AG04449 (cell line): ENCODE results near the gene MAD1L1.

Experiments
- CTCF ChIA-PET: fragments of 350-600 bp; formaldehyde crosslinking; extraction: SDS; loops from one replicate; lab custom pipeline; 2021; ENCODE audit warnings: antibody characterized with exemption; lab: Yijun Ruan, JAX
- POLR2A ChIA-PET: fragments of 400-600, 350-600 bp; formaldehyde crosslinking; extraction: SDS; loops from one replicate; lab custom pipeline; 2020; ENCODE audit warnings: antibody characterized with exemption, inconsistent platforms; lab: Yijun Ruan, JAX
- DNase-seq: peaks from one replicate; pipeline ENCODE4 v3.0.0-alpha.2; 2010; ENCODE audit warnings: low read depth, low spot score
- H3K4me3 ChIP-seq: 2 replicates; pipeline ENCODE4 v1.5.1; 2011; ENCODE audit warnings: low read depth, mild to moderate bottlenecking, control low read depth, low read length
- CTCF ChIP-seq: IDR thresholded peaks from one replicate; pipeline ENCODE4 v1.5.1; 2011; ENCODE audit warnings: mild to moderate bottlenecking, moderate library complexity, low read length, control low read depth, inconsistent platforms; ENCODE audit not compliant: insufficient read depth; ENCODE audit errors: missing control alignments

MAD1L1 gene

GRCh38 chr7:1936006-1936310 lies 296.8 kb downstream of the MAD1L1 start:
- ChIA-PET CTCF (no interaction called here), POLR2A (no interaction called here)
- no peak overlapping the region for H3K4me3 ChIP-seq
- DNase-seq = no peak
- TF ChIP-seq CTCF = no peak

DNA sequence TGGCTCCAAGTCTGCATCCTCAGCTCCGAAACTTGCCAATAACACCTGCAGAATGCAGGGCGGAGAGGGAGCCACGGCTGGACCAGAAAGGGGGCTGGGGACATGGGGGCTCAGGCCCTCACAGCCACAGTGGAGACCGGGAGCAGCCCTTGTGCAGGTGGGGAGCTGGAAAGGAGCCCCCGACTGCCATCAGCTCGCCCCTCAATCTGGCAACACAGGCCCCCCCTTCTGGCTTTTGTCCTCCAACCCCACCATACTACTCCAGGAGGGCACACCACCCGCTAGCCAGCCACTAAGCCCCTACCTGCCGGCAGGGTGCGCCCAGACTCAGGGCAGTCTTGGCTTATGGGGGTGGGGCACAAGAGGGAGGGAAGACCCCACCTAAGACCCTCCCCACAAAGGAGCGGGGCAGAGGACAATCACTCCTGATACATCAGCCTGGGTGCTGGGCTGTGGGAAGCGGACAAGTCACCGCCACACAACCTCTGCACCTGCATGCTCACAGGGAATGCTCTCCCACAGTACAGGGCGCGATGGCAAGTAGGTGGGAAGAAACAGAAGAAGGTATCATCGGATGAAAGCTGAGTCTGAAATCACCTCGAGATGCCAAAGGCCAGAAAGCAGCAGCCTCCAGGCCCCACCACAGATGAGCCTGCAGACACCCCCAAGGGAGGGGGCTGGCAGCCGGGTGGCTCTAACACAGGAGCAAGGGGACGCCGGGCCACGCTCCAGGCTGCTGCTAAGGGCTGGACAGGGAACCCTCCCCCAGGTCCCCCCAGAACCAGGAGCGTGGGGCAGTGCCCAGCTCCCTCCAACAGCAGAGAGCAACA lies 297.4 kb downstream of the MAD1L1 start:
- no peak for TF ChIP-seq CTCF
- POLR2A ChIA-PET = no interaction called here
- no peak for DNase-seq
- CTCF ChIA-PET = no interaction called here
- H3K4me3 ChIP-seq = no peak overlapping the region

GRCh38 chr7:1934756-1935155 lies 298.0 kb downstream of the MAD1L1 start:
- no peak for TF ChIP-seq CTCF
- ChIA-PET CTCF (no interaction called here), POLR2A (no interaction called here)
- no peak overlapping the region for H3K4me3 ChIP-seq
- DNase-seq = no peak

DNA sequence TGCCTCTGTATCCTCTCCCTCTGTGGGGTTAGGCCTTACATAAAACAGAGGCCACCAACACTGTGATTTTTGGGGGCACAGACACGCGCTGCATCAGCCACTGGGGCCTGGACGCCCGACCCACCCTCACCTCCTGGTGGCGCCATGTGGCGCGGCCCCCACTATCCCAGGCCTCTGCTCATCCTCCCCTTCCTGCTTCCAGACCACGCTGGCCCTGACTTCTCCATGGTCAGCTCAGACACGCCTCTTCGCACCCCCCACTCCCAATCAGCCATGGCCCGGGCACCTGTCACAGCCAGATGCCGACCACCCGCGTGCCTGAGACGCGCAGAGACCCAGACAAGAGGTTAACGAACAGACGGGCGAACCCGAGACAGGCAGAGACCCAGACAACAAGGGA lies 298.7 kb downstream of the MAD1L1 start:
- DNase-seq = no peak
- no peak for TF ChIP-seq CTCF
- POLR2A ChIA-PET = no interaction called here
- CTCF ChIA-PET = no interaction called here
- H3K4me3 ChIP-seq = no peak overlapping the region

DNA sequence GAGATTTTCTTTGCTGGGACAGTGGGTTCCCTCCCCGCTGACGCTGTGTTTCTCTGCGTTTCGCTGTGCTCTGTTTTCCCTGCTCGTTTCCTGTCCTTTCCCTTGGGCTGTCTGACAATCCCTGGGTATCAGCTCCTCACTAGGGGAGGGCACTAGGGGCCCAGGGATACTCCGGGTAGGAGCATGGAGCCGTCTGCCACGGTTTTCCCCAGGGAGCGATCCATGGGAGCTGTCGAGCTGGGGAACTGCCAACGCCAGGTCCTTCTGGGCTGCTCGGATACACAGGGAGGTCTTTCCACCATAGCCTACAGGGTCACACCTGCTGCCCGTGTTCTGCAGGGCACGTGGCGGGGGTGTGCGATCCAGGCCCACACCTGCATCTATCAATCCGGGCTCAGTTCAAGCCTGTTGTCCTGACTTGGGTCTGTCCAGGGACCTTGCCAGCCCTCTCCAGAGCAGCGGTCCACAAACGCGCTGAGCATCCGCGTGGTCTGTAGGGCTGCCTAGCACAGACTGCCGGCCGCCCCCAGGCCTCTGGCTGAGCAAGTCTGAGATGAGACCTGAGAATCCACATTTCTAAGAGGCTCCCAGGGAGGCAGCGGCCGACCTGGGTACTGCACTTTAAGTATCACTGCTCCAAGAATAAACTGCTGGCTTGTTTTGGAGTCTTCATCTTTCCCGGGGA lies 299.5 kb downstream of the MAD1L1 start:
- CTCF ChIA-PET = no interaction called here
- no peak for TF ChIP-seq CTCF
- DNase-seq = no peak
- H3K4me3 ChIP-seq = no peak overlapping the region
- POLR2A ChIA-PET = no interaction called here

DNA sequence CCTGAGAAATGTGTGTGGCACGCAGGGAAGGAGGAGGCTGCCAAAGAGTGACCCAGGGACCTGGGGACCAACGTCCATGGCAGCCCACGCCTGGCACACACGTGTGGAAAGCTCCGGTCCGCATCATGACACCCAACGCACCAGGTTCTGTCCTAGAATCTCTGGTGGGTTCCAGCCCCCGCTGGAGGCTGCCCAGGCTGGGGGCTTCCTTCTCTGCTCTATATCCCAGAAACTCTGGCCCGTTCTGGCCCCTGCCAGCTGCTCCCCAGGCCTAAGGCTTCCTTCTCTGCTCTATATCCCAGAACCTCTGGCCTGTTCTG lies 300.8 kb downstream of the MAD1L1 start:
- ChIA-PET CTCF (no interaction called here), POLR2A (no interaction called here)
- H3K4me3 ChIP-seq = no peak overlapping the region
- DNase-seq = no peak
- TF ChIP-seq CTCF = no peak
